K562 treated with DMSO at 1 percent for 48 hours (cell line): ENCODE data around the gene ZDHHC16. TPM values are rescaled to one million over a fixed set of nuclear protein-coding genes. Genes with fewer than 3 reads are reported as not detected.

Source experiments
- total RNA-seq: library from RNA; unstranded; fragments of 300-600 nt; gene quantifications from 2 replicates; pipeline ENCODE4 v1.2.3, GENCODE V29; 2022; ENCODE audit warnings: low replicate concordance; ENCODE audit errors: extremely low read depth

ZDHHC16 gene
- not detected in 2 replicates for total RNA-seq

GRCh38 chr10:97445722-97446639 is at the start of gene ZDHHC16, which contains the start of gene EXOSC1:
ZDHHC16 (plus strand) TSS chr10:97446175; CDS start chr10:97451676, 5,501 bp downstream.
EXOSC1 (minus strand) TSS chr10:97446006; CDS start chr10:97445985, 21 bp downstream.

DNA sequence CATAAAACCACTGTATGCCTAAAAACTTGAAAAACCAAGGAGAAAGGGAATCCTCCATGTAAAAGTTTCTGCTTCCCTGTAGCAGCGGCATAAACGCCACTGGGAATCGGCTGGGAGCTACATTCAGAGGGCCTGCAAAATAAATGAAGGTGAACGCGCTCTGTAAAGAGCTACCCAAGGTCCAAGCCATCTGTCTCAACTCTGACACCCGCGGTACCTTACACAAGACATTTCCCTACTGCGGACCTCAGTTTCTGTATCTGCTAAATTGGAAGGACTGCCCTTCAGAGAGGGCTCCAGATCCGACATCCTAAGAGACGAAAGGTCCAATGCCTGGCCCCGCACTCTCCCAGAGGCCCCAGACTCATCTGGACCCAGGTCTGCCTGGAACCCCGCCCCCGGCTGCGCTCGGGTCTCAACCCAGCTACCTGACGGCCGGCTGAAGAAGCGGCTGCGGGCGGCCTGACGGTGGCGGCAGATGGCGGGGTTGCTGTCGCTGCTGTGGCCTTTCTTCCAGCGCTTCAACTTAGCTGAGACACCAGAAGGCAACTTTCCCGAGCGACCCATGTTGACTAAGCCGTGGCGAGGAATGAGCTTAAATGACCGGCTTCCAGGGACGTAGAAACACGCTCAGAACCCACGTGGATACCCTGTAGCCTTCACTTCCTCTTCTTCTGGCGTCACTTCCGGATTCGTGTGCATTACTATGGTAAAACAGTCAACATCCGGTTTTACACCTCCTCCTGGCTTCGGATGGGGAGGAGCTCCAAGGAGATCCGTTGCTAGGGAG is 45.1 kb upstream of the ZDHHC16 start, which contains the start of gene RRP12:
RRP12 (minus strand) TSS at position 676 of the 790 bp plus-strand sequence; CDS start at position 567, 109 bp downstream.

GRCh38 chr10:97425964-97426775 is 19.8 kb upstream of the ZDHHC16 start, which contains the start of gene PGAM1:
PGAM1 (plus strand) TSS chr10:97426191; CDS start chr10:97426308, 117 bp downstream.

GRCh38 chr10:97498076-97498840 is 52.3 kb downstream of the ZDHHC16 start, which contains the start of gene MMS19:
MMS19 (minus strand) TSS chr10:97498422; CDS start chr10:97498384, 38 bp downstream.

DNA sequence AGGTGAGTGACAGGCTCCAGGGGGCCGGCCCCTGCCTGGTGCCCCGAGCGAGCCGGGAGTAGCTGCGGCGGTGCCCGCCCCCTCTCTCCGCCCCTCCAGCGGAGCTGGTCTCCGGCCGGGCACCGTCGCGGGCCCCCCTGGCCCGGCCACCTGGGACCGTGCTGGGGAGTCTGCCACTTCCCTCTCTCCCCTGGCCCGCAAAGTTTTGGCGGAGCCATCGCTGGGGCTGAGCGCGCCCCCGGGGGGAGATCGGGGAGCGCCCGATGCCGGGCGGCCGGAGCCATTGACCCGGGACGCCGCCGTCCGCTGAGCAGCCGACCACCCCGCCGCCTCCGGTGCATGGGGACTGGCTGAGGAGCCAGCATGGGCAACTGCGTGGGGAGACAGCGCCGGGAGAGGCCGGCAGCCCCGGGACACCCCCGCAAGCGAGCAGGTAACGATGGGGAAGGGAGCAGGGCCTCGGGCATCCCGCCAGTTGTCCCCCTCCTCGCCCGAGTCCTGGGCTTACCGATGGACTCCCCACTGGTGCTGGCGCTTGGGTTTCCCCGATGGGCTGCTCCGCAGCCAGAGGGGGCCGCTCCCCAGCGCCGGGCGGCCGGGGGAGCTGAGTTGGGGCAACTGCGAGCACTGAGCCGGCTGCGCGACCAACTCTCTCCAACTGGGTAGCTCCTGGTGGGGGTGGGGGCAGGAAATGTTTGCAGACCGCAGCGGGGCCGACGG is 53.0 kb downstream of the ZDHHC16 start, which contains the start of gene UBTD1:
UBTD1 (plus strand) TSS at position 84 of the 720 bp plus-strand sequence; CDS start at position 364, 280 bp downstream.

Other genes starting within 250 kb of the ZDHHC16 start
- not detected in 2 replicates for gene ARHGAP19, start 153.5 kb upstream of the ZDHHC16 start, total RNA-seq
- not detected in 2 replicates for gene FRAT1, start 126.9 kb upstream of the ZDHHC16 start, total RNA-seq
- not detected in 2 replicates for gene FRAT2, start 111.4 kb upstream of the ZDHHC16 start, total RNA-seq
- gene RRP12, start 44.8 kb upstream of the ZDHHC16 start, total RNA-seq = not detected in 2 replicates
- gene PGAM1, start 20.0 kb upstream of the ZDHHC16 start, total RNA-seq = 259 TPM in 1 of 2 replicates, not detected in the other
- gene EXOSC1, start 169 bp upstream of the ZDHHC16 start, total RNA-seq = not detected in 2 replicates
- gene MMS19, start 52.2 kb downstream of the ZDHHC16 start, total RNA-seq = not detected in 2 replicates
- not detected in 2 replicates for gene UBTD1, start 52.7 kb downstream of the ZDHHC16 start, total RNA-seq
- gene ANKRD2, start 126.6 kb downstream of the ZDHHC16 start, total RNA-seq = not detected in 2 replicates
- not detected in 2 replicates for gene HOGA1, start 138.2 kb downstream of the ZDHHC16 start, total RNA-seq
- gene C10orf62, start 143.5 kb downstream of the ZDHHC16 start, total RNA-seq = not detected in 2 replicates
- not detected in 2 replicates for gene MORN4, start 187.3 kb downstream of the ZDHHC16 start, total RNA-seq
- gene PI4K2A, start 194.5 kb downstream of the ZDHHC16 start, total RNA-seq = not detected in 2 replicates
- gene AVPI1, start 241.1 kb downstream of the ZDHHC16 start, total RNA-seq = not detected in 2 replicates